GM12891 (cell line): ENCODE results near the gene LAMA5.

Experiments used
- DNase-seq: peaks from one replicate; pipeline ENCODE4 v3.0.0; 2011; ENCODE audit warnings: low spot score; ENCODE audit not compliant: insufficient read length
- FAIRE-seq: peaks from 2 replicates; lab custom pipeline; 2011; peaks lifted over from hg19 to GRCh38; lab: Jason Lieb, UNC
- PAX5 ChIP-seq: IDR thresholded peaks from 2 replicates; pipeline ENCODE4 v1.6.1; 2011; ENCODE audit warnings: low read length, moderate library complexity, mild to moderate bottlenecking; ENCODE audit not compliant: insufficient read depth, severe bottlenecking
- POLR2A ChIP-seq: IDR thresholded peaks from 2 replicates; pipeline ENCODE4 v1.6.1; 2011; ENCODE audit warnings: low read depth, low read length, control low read depth
- POLR2AphosphoS5 ChIP-seq: IDR thresholded peaks from 2 replicates; pipeline ENCODE4 v1.6.1; 2011; ENCODE audit warnings: low read depth, low read length, control low read depth
- POU2F2 ChIP-seq: IDR thresholded peaks from 2 replicates; pipeline ENCODE4 v1.6.1; 2011; ENCODE audit warnings: low read depth, mild to moderate bottlenecking, control low read depth, low read length, moderate library complexity
- SPI1 ChIP-seq: IDR thresholded peaks from 2 replicates; pipeline ENCODE4 v1.6.1; 2011; ENCODE audit warnings: low read depth, low read length, control low read depth
- TAF1 ChIP-seq: IDR thresholded peaks from 2 replicates; pipeline ENCODE4 v1.6.1; 2011; ENCODE audit warnings: low read depth, low read length, control low read depth

LAMA5 gene

GRCh38 chr20:62404761-62405107 lies 37.6 kb upstream of the LAMA5 start:
- no peak for FAIRE-seq
- no peak for DNase-seq
- TF ChIP-seq PAX5 (no peak), SPI1 (no peak), POLR2AphosphoS5 (no peak), POU2F2 (no peak), POLR2A (no peak), TAF1 (no peak)

- FAIRE-seq (no peak), DNase-seq (no peak)
- TF ChIP-seq POLR2A (no peak), SPI1 (no peak), TAF1 (no peak), PAX5 (no peak), POU2F2 (no peak), POLR2AphosphoS5 (no peak)
These were observed 37.1 kb upstream of the LAMA5 start for GRCh38 chr20:62404112-62404665.

GRCh38 chr20:62403331-62403730 lies 36.2 kb upstream of the LAMA5 start:
- DNase-seq (no peak), FAIRE-seq (no peak)
- no peak for TF ChIP-seq TAF1
- no peak for TF ChIP-seq POU2F2
- TF ChIP-seq PAX5: no peak
- no peak for TF ChIP-seq SPI1
- no peak for TF ChIP-seq POLR2AphosphoS5
- no peak for TF ChIP-seq POLR2A

- no peak for FAIRE-seq
- TF ChIP-seq TAF1: no peak
- no peak for TF ChIP-seq PAX5
- no peak for TF ChIP-seq SPI1
- TF ChIP-seq POU2F2: no peak
- no peak for TF ChIP-seq POLR2AphosphoS5
- no peak for DNase-seq
These were observed 35.5 kb upstream of the LAMA5 start for GRCh38 chr20:62402456-62403150.

- DNase-seq (no peak), FAIRE-seq (no peak)
- no peak for TF ChIP-seq POU2F2
- no peak for TF ChIP-seq POLR2AphosphoS5
- TF ChIP-seq SPI1: no peak
- no peak for TF ChIP-seq PAX5
- no peak for TF ChIP-seq TAF1
- TF ChIP-seq POLR2A: no peak
These were observed 34.2 kb upstream of the LAMA5 start for GRCh38 chr20:62401331-62401779.

- TF ChIP-seq POU2F2 (no peak), TAF1 (no peak), PAX5 (no peak), SPI1 (no peak), POLR2AphosphoS5 (no peak), POLR2A (no peak)
- no peak for FAIRE-seq
These were observed 33.4 kb upstream of the LAMA5 start for GRCh38 chr20:62400541-62400940.

GRCh38 chr20:62400021-62400420 lies 32.9 kb upstream of the LAMA5 start:
- DNase-seq (no peak), FAIRE-seq (no peak)
- TF ChIP-seq POU2F2: no peak
- no peak for TF ChIP-seq POLR2AphosphoS5
- no peak for TF ChIP-seq PAX5
- TF ChIP-seq POLR2A: no peak
- TF ChIP-seq SPI1: no peak
- TF ChIP-seq TAF1: no peak

More at GRCh38 chr20:62400541-62400940, 33.4 kb upstream of the LAMA5 start:
- DNase-seq: no peak

- DNase-seq (no peak), FAIRE-seq (no peak)
These were observed 31.2 kb upstream of the LAMA5 start for GRCh38 chr20:62398120-62398821.

More at GRCh38 chr20:62398120-62398821, 31.2 kb upstream of the LAMA5 start:
- TF ChIP-seq POLR2A (no peak), TAF1 (no peak), POLR2AphosphoS5 (no peak), PAX5 (no peak), POU2F2 (no peak), SPI1 (no peak)
